ENCODE results near the gene ECHDC1.

DNA sequence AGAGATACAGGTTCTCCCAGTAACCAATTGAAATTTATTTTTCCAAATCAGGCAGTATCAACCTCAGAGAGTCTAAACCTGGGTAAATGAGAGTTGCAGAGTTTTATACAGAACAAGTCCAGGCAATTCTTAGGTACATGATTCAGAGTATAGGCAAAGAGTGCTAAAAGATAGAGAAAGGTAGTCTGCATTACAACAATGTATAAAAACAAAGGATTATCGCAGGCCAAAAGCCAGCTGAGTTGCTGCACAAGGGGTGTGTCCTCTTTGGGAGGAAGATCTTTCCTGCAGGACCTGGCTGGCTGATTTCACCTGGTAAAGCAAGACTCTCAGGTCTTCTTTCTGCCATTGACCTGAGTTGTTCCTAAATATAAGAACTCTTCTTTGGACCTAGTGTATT lies 48.9 kb upstream of the ECHDC1 start:
- TF ChIP-seq CTCF (IDR thresholded peaks at IDR 0.05), result no peak
- TF ChIP-seq EP300 (IDR thresholded peaks at IDR 0.05), result no peak
- no peak for TF ChIP-seq POLR2A (IDR thresholded peaks at IDR 0.05)
